Calu3 (cell line): ENCODE results near the gene DCC. TPM values are rescaled to one million over a fixed set of nuclear protein-coding genes. Genes with fewer than 3 reads are reported as not detected.
A peak's percentile ranks its signal among the peaks of the same experiment; 100 is the strongest.

ENCODE experiments used
- BruUV-seq: library from RNA; stranded (reverse); fragments of 400-500 nt; replicated peaks from 2 replicates; lab custom pipeline; 2021; lab: Mats Ljungman, UMichigan
- CTCF ChIA-PET: fragments of 300-600 bp; sonication (Branson Sonifier 250); formaldehyde crosslinking; loops from one replicate; lab custom pipeline; 2022; ENCODE audit warnings: antibody characterized with exemption; lab: Charles Lee
- DNase-seq: peaks from one replicate; pipeline ENCODE4 v3.0.0; 2022
- H3K27ac Mint-ChIP-seq: one replicate; pipeline ENCODE4 v1.8.0; 2022; ENCODE audit warnings: mixed read lengths; ENCODE audit not compliant: unreplicated experiment
- H3K27me3 Mint-ChIP-seq: one replicate; pipeline ENCODE4 v1.8.0; 2022; ENCODE audit warnings: mixed read lengths; ENCODE audit not compliant: unreplicated experiment
- H3K36me3 Mint-ChIP-seq: one replicate; pipeline ENCODE4 v1.8.0; 2022; ENCODE audit warnings: mild to moderate bottlenecking, moderate library complexity, mixed read lengths; ENCODE audit not compliant: insufficient read depth, unreplicated experiment
- H3K4me1 Mint-ChIP-seq: one replicate; pipeline ENCODE4 v1.8.0; 2022; ENCODE audit warnings: mild to moderate bottlenecking, low read depth, mixed read lengths; ENCODE audit not compliant: unreplicated experiment
- H3K4me3 Mint-ChIP-seq: one replicate; pipeline ENCODE4 v1.8.0; 2022; ENCODE audit warnings: mild to moderate bottlenecking, low read depth, moderate library complexity, mixed read lengths; ENCODE audit not compliant: unreplicated experiment
- H3K9me3 Mint-ChIP-seq: one replicate; pipeline ENCODE4 v1.8.0; 2022; ENCODE audit warnings: low read depth, mixed read lengths; ENCODE audit not compliant: unreplicated experiment
- intact Hi-C: fragments of 100-400 bp; cut with micrococcal nuclease; formaldehyde crosslinking; loops from one replicate; pipeline ENCODE4 v1.10.0; 2022; ENCODE audit not compliant: unreplicated experiment
- total RNA-seq: library from RNA; stranded (reverse); gene quantifications from 2 replicates; pipeline ENCODE4 v1.2.3, GENCODE V29; 2022
- TF ChIP-seq, protein P1 (sequence below): fragments of 200-600 bp; IDR thresholded peaks from one replicate; pipeline ENCODE4 v1.8.0; 2022; ENCODE audit warnings: antibody characterized with exemption; ENCODE audit not compliant: unreplicated experiment

Gene DCC
- total RNA-seq, 1 experiment from 2014 or later = not detected

DNA sequence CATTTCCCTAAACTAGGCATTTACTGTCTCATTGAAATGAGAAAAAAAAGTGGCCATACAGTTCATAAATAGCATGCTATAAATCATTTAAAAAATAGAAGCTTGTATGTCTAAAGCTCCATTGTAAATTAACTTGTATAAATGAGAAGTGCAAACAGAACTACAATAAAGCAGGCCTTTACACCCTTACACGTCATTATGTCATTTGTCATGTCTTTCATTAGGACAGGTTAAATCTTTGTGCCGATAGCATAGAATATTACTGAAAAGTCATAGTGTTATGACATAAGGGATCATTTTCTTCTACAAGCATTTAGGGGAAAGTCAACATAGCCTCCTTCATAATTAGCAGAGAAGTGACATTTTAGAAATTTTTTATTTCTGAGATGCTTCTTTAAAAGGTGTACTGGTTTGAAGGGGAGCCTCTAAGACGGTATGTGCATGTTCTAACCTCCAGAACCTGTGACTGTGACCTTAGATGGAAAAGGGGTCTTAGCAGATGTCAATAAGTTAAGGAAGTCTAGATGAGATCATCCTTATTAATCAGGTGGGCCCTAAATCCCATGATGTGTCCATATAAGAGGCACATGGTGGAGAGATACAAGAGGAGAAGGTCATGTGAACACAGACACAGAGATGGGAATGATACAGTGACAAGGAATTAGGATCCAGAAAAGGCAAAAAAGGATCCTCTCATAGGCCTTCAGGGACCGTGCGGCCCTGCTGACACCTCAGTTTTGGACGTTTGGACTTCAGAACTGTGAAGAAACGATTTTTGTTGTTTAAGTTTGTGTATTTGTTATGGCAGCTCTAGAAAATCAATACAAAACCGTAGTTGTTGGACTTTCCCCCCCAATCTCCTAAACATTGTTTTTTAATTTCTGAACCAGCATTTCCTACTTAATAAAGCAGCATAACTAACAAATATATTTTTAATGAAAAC, 1020.8 kb downstream of the DCC start:
- Mint-ChIP-seq H3K27ac (no peak overlapping the region), H3K27me3 (no peaks in the 10 kb centered on the region), H3K36me3 (no peaks in the 10 kb centered on the region), H3K4me3 (no peak overlapping the region), H3K4me1 (no peaks in the 10 kb centered on the region), H3K9me3 (peaks cover 3% of the 10 kb centered on the region)
- BruUV-seq = no TSS peak
- intact Hi-C loops = no loop called here
- TF ChIP-seq, protein P1, sequence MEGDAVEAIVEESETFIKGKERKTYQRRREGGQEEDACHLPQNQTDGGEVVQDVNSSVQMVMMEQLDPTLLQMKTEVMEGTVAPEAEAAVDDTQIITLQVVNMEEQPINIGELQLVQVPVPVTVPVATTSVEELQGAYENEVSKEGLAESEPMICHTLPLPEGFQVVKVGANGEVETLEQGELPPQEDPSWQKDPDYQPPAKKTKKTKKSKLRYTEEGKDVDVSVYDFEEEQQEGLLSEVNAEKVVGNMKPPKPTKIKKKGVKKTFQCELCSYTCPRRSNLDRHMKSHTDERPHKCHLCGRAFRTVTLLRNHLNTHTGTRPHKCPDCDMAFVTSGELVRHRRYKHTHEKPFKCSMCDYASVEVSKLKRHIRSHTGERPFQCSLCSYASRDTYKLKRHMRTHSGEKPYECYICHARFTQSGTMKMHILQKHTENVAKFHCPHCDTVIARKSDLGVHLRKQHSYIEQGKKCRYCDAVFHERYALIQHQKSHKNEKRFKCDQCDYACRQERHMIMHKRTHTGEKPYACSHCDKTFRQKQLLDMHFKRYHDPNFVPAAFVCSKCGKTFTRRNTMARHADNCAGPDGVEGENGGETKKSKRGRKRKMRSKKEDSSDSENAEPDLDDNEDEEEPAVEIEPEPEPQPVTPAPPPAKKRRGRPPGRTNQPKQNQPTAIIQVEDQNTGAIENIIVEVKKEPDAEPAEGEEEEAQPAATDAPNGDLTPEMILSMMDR = no peak
- no peak for DNase-seq
- CTCF ChIA-PET = no interaction called here

DNA sequence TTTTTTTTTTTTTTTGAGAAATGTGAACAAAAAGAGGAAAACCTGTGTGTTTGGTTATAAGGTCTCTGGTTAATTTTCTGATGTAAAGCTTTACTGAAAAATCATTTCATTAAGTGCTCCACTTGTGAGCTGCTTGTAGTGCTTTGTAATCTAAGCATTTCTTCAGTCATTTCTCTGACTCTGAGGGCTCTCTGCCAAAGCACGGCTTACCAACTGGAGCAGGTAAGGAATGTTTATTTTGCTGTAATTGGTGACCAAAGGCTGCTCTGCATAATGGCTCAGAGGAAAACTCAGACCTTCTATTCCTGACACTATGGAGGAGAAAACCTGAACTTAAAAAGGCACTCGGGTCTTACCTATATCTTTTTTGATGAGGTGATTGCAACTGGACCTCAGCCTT, 1035.6 kb downstream of the DCC start:
- no peak overlapping the region for H3K4me3 Mint-ChIP-seq
- CTCF ChIA-PET = no interaction called here
- no TSS peak for BruUV-seq
- intact Hi-C loops = no loop called here
- no peak overlapping the region for H3K27ac Mint-ChIP-seq
- no peak for DNase-seq
- H3K9me3 Mint-ChIP-seq = no peaks in the 10 kb centered on the region
- TF ChIP-seq, protein P1 = no peak
- H3K27me3 Mint-ChIP-seq = no peaks in the 10 kb centered on the region
- no peaks in the 10 kb centered on the region for H3K4me1 Mint-ChIP-seq
- H3K36me3 Mint-ChIP-seq = no peaks in the 10 kb centered on the region

DNA sequence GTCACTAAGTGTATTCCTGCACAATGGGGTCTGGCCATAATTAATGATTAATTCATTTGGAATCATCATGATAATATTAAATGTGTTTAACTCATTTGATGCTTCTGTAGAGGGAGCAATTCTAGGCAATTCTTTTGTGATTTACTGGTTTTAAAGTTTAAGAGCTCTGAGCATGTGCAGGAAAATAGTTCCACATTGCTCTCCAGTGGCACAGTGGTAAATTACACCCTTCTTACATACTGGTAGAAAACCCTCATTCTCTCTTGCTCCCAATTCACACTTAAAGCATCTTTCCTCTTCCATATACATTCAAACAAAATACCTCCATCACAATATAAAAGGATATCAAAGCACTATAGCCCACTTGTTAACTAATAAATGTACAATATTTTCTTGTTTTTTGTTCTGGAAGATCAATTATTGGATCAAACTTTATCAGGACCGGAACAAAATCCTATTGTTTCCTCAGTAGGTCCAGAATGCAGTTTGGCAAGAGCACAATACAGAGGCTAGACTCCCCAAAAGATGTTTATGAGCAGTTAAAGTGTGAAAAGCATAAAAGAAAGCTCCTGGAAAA, 1040.2 kb downstream of the DCC start:
- TF ChIP-seq, protein P1 = peak; percentile 15
- DNase-seq = peak; percentile 3
- no TSS peak for BruUV-seq
- CTCF ChIA-PET = no interaction called here
- Mint-ChIP-seq H3K4me3 (no peak overlapping the region), H3K36me3 (no peaks in the 10 kb centered on the region), H3K27me3 (no peaks in the 10 kb centered on the region), H3K9me3 (no peaks in the 10 kb centered on the region), H3K27ac (no peak overlapping the region), H3K4me1 (no peaks in the 10 kb centered on the region)
- intact Hi-C loops = loop anchor here (5.0 kb wide), 1 partner anchor 1713 kb away; no protein-coding TSS in a partner anchor

DNA sequence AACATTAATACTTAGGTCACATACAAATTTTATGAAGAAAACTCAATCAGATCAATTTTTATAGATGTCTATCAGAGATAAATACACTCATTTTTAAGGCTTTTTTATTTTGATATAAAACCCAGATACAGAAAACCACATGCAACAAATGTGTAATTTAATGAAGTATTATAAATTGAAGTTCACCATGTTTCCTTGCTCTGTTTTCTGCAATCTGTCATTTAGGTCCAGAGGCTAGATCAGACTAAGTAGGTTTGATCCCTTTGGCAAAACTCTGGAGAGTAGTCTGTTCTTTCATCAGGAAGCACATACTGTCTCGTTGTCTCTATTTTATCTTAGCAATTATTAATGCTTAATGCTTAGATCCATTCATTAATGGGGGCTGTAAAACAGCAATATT, 1042.9 kb downstream of the DCC start:
- H3K36me3 Mint-ChIP-seq = no peaks in the 10 kb centered on the region
- no peaks in the 10 kb centered on the region for H3K27me3 Mint-ChIP-seq
- no TSS peak for BruUV-seq
- no peak overlapping the region for H3K27ac Mint-ChIP-seq
- TF ChIP-seq, protein P1 = no peak
- no peak overlapping the region for H3K4me3 Mint-ChIP-seq
- CTCF ChIA-PET = no interaction called here
- no peaks in the 10 kb centered on the region for H3K4me1 Mint-ChIP-seq
- intact Hi-C loops = loop anchor here (5.0 kb wide), 1 partner anchor 1716 kb away; no protein-coding TSS in a partner anchor
- no peaks in the 10 kb centered on the region for H3K9me3 Mint-ChIP-seq
- no peak for DNase-seq
